ENCODE data around the gene ZBTB47.

The ZBTB47 gene

DNA sequence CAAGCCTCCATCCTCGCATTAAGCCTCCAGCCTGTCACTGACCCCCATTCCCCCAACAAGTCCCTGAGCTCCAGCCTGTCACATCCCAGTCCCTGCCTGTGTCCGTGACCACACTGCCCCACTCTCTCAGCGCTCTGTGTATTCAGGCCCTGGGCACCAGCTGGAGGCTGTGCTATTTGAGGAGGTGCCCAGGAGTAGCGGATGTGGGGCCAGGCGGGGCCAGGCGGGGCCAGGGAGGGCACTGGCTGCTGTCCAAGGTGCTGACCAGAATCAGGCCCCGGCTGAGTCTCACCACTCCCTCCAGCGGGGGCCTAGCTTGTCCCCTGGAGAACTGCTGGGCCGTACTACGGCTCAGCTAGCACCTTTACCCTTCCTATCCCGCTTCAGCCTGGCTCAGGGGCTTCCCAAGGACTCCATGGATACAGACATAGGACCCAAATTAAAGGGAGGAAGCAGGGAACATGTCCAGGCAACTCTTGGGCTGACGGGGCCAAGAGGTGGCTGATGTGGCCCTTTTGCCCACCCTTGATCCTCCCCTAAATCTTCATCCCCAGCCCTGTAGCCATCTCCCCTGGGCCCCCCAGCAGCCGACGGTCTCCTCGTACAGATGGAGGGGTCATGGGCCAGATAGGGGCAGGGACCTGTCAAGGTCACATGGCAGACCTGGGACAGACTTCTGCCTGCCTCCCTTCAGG, 48.0 kb downstream of the ZBTB47 start:
- no peak for DNase-seq

- DNase-seq, result no peak
These were observed 48.8 kb downstream of the ZBTB47 start, which contains the start of gene HHATL for GRCh38 chr3:42702066-42702951. HHATL (minus strand) TSS chr3:42702798; CDS start chr3:42700826, 1,972 bp downstream.

GRCh38 chr3:42702982-42703694, 49.6 kb downstream of the ZBTB47 start:
- no peak for DNase-seq

DNA sequence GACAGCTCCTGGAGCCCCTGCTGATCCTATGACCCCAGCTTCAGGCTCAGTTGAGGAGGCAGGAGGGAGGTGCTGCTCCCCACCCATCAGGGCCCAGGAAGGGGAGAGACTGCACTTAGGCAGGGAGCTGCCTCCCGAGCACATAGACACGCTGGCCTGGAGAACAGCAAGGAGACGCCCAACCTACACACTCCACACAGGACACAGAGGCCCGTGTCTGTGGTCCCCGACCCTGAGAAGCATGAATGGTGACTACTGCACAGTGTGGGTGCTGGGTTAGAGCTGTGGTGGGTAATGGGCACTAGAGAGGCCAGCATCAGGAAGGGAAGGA, 50.2 kb downstream of the ZBTB47 start:
- no peak for DNase-seq

DNA sequence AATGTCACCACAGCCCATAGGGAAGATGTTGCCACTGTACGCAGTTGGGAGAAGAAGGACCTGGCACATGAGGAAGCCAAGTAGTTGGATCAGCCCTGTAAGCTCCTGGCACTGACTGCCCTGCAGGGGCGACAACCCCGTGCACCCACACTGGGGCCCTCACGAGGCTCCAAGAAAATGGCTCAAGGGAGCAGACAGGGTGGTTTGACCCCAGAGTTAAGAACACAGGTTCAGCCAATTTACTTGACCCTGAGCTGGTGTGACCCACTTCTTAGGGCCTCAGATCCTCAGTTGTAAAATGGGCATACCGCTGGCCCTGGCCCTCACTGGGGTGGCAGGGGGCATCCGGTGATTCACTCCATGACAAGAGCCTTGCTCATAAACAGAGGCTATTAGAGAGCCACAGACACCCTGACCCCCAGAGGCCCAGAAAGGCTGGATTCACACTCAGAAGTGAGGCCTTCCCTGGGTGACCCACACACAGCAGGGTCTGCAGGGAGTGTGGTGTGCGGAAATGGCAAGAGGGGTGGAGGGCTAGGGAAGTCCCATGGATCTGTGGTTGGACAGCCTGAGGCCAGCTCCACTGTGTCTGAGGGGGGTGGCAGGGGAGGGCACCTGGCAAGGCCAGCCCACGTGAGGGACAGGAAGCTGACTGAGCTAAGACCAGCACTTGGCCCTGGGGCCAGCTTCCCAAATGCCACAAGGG, 50.8 kb downstream of the ZBTB47 start:
- no peak for DNase-seq

GRCh38 chr3:42705058-42705767, 51.7 kb downstream of the ZBTB47 start:
- no peak for DNase-seq

DNA sequence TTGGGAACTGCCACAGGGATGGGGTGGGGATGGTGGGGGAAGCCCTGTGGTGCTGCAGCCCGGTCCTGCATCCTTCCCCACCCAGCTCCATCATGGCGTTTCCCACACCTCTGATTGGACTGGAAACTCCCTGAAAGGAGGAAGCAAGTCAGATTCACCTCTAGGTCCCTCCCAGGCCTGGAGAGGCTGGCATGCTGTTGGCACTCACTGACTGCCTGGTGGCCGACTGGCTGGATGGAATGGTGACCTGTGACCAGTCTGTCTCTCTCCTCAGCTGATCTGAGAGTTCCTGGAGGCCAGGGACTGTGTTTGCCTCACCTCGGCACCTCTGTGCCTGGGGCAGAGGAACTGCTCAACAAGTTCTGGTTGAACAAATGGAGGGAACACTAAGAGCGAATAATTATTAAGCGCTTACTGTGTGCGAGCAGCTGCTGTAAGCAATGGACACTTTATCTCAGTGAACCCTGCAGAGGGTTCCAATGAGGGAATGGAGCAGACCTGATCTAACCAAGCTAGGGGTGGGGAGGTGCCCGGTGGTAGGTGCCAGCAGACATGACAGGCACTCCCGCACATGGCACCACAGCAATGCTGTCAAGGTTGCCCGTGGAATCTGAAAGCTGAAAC, 52.6 kb downstream of the ZBTB47 start:
- no peak for DNase-seq

DNA sequence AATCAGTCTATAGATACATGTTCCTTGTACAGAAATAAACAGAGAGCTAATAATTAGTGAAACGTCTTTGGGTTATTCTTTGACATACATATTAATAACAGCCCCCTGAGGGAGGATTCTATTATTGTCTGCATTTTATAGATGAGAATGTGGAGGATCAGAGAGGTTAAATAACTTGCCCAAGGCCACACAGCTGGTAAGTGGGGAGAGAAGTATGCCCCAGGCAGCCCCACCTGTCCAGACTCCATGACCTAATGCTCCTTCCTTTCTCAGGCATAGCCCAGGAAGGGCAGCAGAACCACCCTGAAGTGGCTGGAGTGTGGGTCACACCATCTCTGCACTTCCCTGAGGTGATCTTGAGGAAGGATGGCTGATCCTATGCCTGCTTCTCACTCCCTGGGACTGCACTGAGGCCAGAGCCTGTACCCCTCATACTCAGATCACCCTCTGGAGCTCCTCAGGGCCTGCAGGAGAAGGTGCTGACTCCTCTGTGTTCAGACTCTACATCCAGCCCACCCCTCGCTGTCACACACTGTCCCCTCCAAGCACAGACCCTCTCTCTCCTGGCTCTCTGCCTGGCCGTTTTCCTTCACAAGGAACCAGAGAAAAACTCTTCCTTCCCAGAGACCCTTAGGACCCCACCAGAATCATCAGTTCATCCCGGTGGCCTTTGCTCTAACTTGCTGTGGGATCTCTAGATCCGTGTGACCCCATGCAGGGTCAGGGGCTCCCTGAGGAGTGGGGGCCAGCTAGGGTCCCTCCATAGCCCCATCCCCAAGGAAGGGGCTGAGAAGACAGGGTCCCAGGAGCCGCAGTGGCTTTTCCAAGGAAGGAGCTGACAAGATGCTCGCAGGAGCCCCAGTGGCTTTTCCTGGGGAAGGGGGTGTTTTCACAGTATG, 53.5 kb downstream of the ZBTB47 start:
- no peak for DNase-seq

- no peak for DNase-seq
These were observed 54.3 kb downstream of the ZBTB47 start for GRCh38 chr3:42707620-42708355.

- DNase-seq, result no peak
These were observed 55.2 kb downstream of the ZBTB47 start for GRCh38 chr3:42708611-42709151.

GRCh38 chr3:42709621-42710020, 56.1 kb downstream of the ZBTB47 start:
- DNase-seq, result no peak

DNA sequence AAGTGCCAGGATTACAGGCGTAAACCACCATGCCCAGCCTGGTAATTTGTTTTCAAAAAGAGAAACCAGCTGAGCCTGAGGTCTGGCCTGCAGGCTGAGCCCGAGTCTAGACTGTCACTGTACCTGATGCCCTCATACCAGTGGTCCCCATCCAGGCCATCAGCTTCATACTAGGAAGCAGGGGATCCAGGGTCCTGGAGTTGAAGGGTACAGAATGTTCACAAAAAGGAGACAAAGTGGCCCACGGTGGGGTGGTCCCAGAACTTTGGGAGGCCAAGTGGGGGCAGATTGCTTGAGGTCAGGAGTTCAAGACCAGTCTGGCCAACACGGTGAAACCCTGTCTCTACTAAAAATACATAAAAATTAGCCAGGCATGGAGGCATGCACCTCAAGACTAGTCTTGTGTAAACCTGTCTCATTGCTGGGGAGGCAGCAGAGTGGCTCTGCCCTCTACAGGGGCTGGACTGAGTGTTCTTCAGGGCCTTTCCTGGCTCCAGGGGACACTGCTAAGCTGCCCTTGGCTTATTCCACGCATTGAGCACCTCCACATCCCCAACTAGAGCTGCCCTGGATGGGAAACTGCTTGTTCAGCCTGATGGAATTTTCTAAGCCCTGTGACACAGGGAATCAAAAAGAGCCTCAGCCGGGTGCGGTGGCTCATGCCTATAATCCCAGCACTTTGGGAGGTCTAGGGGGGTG, 57.0 kb downstream of the ZBTB47 start:
- no peak for DNase-seq

DNA sequence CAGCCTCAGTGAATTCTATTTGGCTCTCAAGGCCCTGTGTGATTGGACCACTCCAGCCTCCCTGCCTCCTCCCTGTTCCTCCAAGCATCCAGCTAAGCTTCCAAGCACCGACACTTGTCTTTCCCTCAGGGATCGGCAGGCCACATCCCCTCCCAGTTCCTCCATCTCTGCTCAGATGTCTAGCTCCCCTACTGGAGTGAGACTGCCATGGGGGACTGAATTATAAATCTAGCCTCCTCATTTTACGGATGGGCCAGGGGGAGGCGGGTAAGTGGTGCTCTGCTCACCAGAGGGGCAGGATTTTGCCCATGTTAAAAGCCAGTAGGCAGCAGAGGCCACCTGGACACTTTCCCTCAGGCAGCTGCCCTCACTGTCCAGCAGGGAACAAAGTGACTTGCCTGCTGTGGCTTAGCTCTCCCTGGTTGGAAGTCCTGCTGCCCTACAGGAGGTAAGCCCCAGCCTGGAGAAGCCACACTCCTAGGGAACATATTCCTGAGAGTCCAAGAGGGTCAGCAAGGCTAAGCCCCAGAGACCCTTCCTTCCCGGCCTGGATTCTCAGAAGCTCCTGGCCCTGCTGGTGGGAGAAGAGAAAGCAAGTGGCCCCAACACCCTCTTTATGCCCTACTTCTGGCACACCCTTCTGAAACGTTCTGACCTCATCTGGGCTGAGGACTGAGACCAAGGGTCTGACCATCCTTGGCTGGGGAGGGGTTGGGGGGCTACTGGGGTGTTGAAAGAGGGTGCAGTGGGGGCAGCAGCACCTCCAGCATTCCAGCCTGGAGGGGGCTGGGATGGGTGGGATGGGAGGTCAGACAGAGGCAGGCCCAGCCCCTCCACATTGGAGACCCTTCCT, 58.2 kb downstream of the ZBTB47 start:
- no peak for DNase-seq

DNA sequence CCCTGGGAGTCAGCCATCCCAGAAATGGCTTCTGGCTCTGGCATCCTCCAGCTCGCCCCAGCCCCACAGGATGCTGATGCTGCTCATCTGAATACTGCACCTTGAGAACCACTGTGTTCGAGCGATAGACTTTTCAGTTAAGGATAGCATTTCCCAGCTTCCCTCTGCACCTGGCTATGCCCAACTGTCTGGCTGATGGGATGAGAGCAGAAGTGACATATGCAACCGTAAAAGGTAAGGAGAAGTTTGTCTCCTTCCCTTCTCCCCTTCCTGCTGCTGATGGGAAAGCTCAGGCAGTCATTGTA, 58.8 kb downstream of the ZBTB47 start:
- no peak for DNase-seq

DNA sequence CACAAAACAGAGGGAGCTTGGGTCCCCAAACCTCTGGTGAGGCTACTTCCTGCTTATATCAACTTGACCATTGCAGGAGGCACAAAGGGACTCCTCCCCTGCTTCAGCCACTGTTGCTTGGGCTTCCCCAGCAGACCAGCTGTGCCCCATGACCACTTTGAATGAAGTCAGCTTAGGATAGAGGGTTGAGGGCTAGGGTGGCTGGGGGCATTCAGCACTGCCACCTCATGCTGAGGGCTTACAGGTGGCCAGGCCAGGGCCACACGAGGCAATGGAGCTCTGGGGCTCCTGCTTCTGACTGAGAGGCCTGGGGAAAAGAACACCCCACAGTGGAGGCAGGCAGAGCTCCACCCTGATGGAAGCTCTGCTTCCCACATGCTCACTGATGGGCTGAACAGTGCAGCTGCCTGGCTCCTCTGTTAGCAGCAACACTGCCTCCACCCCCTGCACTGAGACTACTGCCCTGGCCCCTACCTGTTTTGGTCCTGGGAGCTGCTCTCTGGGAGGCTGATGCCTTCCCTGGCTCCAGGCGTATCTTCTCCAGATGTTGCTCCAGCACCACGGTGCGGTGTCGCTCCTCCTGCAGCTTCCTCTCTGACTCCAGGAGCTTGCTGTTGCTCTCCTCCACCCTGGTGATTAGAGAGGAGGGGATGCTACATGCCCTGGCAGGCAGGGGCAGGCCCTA, 59.3 kb downstream of the ZBTB47 start:
- no peak for DNase-seq

GRCh38 chr3:42713747-42714146, 60.2 kb downstream of the ZBTB47 start:
- no peak for DNase-seq

DNA sequence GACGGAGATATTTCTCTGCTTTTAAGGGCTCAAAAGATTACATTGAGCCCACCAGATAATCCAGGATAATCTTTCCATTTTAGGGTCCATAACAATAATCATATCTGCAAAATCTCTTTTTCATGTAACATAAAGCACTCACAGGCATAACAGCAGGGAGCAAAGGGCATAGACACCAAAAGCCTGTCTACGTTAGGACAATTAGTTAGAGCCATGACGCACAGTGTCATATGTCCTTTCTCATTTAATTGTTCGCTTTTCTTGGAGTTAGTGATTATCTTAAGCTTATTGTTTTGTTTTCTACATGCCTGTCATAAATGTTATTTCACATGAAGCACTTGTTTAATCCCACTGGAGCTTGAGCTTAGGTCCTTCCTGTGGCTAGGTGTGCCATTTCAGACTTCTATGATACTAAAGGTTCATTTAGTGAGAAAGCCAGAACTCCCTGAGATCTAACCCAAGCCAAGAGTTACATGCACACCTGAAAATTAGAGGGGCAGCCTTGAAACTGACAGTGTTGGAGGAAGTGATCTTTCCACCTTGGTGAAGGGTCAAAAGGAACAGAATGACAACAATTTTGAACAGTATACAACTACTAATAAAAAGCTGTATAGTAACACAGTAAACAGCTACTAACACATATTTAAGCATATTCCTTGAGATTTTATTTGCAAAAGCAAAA, 60.8 kb downstream of the ZBTB47 start:
- DNase-seq, result no peak

Measured in NCI-H446 (cell line).